ENCODE data around the gene SYT5.
A peak's percentile ranks its signal among the peaks of the same experiment; 100 is the strongest.
"Not testable (repeated sequence)": the region's sequence is repeated elsewhere in the genome, so short reads cannot be mapped to it uniquely, and the experiment has no call there.

The SYT5 gene

DNA sequence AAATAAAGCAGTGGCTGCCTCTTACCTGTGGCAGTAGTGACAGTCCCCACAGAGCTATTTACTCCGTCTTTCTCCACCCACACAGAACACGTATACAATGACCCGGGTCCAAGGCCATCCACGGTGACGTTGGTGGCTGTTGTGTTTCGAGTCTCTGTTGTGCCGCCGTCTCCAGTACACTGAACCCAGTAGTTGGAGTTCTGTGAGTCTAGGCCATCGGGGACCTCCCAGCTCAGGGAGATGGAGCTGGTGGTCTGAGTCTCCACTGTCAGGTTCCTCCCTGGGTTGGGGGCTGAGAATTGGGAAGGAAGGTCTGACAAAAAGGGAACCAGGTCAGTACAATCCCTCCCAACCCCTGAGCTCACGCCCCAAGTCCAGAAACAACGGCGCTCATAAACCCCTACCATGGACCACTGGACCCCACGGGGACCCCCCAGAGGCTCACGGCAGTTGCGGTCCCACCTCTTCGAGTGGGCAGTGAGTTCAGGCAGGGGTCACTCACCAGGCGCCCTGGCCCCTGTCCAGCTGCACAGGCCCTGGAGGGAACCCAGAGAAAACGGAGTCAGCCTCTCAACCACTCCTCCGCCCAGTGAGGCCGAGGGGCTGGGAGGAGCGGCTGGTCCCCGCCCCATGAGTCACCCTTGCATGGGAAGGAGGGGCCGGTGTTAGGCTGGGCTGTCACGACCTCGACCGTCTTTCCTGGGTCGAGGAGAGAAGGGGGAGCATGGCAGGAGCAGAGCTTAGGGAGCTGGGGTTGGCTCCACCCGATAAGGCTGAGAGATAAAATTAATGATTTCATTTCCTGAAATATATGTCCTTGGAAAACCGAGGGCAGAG is 26.8 kb upstream of the SYT5 start:
- peak; percentile 83 for DNase-seq

DNA sequence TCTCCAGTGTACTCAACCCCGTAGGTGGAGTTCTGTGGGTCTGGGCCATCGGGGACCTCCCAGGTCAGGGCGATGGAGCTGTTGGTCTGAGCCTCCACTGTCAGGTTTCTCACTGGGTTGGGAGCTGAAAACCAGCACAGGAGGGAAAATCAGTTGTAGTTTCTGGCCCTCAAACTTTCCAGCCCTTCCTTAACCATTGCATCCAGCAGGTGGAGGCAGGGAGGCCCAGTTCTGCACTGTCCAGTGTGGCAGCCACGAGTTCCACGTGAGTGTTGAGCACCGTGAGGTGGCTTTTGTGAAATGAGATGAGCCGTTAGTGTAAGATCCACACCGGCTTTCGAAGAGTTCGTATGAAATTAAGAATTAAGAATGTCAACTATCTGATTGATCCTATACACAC is 22.1 kb upstream of the SYT5 start:
- DNase-seq: not testable (repeated sequence)

DNA sequence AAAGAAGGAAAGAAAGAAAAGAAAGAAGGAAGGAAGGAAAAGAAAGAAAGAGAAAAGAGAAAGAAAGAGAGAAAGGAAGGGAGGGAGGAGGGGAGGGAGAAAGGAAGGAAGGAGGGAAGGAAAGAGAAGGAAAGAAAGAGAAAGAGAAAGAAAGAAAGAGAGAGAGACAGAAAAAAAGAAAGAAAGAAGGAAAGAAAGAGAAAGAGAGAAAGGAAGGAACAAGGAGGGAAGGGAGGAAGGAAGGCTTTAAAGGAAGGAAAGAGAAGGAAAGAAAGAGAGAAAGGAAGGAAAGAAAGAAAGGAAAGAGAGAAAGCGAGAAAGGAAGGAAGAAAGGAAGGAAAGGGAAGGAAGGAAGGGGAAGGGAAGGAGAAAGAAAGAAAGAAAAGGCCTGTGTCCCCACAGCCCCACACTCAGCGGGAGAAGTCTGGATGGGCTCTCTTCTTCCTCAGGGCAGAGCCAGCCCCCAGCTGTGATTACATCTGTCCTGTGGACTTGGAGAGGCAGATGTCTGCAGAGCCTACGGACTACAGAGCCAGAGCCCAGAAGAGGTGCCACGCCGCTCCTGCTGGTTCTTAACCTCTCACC is 19.6 kb upstream of the SYT5 start:
- DNase-seq: no peak

DNA sequence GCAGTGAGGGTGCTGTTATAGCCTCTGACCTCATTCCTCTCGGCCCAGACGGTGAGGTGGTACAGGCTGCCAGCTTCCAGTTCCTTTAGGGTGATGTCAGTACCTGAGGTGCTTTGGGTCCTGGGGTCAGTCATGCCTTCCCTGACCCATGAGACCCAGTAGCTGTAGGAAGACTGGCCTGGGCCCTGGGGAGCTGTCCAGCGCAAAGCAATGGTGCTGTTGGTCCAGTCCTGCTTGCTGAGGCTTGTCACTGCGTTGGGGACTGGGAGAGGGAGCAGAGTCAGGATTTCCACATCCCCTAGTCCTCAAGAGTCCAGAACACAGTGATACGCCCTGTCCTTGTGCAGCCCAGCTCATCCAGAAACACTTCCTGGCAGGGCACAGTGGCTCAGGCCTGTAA is 18.6 kb upstream of the SYT5 start:
- DNase-seq: no peak

DNA sequence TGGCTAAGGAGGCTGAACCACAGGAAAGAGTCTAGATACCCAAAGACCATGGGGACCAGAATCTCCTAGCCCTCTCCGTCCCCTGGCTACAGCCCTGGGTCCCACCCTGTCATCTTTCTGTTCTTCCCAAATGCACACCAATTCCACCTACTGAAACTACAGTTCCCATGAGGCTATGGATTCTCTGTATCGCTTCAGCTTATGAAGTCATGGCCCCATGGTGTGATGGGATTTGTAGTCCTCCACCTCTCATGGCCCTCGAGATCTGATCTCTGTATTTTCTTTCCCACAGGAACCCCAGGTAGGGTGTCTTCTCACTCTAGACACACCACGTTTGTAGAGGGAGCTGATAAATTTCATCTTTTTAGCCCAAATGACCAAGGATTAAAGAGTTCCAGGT is 17.4 kb upstream of the SYT5 start:
- DNase-seq: no peak

DNA sequence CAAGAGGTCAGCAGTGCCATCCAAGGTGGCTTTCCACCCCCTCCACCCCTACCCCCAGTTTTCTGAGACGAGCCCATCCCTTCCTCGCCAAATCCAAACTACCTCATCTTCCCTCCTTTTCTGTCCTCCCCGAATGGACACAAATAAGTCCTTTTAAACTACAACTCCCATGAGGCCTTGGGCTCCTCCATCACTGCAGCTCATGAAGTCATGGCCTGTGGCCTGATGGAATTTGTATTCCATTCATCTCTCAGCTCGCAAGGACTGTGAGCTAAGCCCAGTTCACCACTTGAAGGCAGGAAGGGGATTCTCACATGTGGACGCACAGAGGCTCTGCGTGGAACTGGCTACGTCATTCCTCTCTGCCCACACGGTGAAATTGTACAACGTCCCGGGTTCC is 16.7 kb upstream of the SYT5 start:
- DNase-seq: no peak

DNA sequence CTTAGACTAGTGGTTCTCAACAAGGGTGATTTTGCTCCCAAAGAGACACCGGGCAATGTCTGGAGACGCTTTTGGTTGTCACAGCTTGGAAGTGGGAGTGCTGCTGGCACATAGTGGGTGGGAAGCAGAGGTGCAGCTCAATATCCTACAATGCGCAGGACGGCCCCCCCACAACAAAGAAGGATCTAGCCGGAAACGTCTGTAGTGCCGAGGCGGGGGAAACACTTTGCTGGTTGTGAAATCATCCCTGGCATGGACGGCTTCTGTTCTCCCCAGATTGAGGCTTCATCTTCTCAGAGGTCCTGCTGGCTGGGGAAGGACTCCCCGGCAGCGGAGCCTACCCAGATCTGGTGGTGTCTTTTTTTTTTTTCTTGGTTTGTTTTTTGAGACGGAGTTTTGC is 13.4 kb upstream of the SYT5 start:
- no peak for DNase-seq

DNA sequence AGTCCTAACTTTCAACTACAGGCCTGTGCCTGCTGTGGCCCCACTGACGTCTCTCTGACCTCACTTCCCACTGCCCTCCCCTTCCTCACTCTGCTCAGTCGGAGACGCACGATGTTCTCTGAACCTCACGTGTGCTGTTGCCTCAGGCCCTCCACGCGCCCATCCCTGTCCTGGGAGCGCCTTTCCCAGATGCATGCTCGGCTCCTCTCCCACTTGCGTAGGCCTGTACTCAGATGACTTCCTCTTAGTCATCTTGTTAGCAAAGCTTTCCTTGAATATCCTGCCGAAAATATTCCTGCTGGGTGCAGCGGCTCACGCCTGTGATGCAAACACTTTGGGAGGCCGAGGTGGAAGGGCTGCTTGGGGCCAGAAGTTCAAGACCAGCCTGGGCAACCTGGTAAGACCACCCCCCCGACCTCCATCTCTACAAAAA is 9.3 kb upstream of the SYT5 start:
- DNase-seq: peak; percentile 83

DNA sequence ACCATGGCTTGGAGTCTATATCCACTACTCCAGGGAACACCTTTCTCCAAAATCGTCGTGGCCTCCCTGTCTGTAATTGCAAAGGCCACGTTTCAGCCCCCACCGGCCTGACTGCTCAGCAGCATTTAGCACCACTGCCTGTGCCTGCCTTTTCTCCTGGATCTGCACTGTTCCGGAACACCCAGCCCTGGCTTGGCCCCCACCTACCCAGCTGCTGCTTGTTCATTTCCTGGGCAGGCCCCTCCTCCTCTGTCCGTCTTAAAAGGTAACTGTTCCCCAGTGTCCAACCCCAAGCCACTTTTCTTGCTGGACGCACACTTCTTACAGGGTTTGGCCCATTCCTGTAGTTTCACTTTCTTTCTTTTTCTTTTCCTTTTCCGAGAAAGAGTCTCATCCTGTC is 8.5 kb upstream of the SYT5 start:
- DNase-seq: no peak

DNA sequence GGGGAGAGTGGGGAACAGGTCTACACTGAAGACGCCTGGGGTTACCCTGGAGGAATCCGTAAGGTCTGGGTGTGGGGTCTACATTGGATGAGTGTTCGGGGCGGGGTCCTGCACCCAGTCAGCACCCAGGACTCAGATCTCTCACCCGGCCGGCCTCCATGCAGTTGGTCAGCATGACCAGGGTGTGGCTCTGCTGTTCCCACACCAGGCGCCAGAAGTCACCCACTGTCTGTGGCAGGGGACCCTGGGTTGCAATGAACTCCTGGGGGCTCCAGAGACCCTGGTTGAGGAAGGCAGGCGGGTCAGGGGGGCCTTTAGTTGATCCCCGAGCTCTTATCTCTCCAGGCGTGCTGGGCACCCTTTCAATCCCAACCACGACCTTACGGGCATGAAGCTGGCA is 6.0 kb upstream of the SYT5 start:
- DNase-seq: no peak

DNA sequence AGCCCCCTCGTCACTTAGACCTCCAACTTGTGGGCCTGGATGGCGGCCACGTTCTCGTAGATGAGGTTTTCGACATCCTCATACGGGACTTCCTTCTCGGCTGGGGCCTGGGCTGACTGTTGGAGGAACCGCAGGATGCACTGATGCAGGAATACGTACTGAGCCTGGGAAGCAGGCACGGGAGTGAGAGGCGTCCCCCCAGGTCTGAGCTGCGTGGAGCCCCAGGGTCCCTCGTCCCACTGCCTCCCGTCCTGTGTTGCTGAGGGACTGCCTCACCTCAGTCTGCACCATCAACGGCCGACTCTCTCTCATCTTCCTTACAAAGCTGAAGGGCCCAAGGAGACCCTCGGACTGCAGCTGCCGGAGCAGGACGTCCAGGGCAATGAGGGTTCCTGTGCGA is 1.7 kb upstream of the SYT5 start:
- DNase-seq: no peak

DNA sequence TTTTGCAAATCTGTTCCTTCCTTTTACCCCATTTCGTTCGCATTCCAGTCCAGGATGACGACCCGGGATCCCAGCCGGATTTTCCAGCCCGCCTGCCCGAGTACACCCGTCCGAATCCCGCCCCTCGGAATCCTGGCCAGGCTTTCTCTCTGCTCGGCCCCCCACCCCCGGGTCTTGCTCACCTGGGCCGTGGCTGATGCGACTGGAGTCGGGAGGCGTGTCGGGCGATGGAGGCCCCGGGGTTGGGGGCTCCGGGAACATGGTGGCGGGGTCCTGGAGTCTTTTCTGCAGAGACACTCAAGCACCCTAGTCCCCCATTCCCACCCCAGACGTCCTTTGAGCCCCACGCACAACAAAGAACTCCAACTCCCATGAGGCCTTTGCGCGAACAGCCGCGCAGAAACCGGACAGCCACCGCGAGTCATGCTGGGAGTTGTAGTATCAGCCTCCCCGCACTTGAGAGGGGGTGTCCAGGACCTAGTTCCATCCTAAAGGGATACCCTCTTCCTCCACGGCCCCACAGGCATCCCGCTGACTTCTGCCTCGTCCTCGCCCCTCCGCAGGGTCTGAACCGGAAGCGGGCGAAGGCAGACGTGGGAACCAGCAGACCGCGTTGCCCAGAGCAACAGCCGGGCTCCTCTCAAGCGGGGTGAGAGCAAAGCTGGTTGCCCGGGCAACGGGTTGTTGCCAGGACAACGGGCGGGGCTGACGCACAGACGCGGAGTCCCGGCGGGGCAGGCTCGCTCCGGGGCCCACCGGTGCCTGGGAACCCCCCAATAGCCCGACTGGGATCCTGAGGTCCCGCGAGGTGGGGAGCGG is 1.1 kb downstream of the SYT5 start:
- peak; percentile 76 for DNase-seq

DNA sequence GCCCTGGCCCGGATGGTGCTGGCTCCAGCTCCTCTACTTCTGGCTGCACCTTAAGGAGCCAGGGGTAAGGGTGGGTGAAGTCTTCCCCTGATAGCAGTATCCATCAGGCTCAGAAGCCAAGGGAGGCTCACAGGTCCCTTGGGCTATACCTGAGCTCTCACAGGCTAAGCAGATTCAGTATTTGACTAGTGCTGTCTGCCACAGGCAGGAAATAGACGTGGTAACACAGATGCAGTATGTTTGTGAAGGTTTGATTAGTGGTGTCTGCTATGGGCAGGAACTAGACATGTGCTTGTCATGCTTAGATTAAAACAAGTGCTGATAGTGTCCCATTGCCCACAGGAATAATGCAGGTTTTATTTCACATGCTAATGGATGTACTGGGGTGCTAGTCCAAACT is 4.0 kb downstream of the SYT5 start:
- no peak for DNase-seq

DNA sequence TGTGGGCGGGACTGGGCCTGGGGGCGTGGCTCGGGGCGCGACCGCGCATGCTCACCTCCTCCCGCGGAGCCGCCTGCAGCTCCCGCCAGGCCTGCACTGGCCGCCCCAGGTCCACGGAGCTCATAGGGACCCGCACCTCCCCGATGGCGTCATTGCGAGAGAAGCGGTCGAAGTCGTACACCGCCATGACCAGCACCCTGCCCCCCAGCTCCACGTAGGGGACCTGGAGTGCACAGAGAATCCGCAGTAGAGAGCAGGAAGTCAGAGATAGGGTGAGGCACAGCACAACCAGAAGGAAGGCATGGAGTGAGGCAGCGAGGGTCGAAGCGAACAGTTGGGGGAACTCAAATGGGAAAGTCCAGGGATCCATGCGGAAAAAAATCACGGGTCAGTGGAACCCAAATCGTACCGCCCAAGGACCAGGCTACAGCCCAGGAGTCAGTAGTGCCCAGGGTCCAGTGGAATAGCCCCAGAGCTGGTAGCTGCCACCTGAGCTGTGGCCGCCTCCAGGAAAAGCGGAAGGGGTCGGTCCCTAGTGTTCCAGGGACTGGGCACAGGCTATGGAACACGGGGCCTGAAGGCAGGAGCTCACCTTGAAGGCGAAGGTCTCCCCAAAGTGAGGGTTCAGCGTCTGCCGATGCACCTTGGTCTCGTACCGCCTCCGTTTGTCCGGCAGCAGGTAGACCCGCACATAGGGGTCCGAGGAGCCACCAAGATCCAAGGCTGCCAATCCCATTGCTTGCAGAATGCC is 4.8 kb downstream of the SYT5 start:
- no peak for DNase-seq

DNA sequence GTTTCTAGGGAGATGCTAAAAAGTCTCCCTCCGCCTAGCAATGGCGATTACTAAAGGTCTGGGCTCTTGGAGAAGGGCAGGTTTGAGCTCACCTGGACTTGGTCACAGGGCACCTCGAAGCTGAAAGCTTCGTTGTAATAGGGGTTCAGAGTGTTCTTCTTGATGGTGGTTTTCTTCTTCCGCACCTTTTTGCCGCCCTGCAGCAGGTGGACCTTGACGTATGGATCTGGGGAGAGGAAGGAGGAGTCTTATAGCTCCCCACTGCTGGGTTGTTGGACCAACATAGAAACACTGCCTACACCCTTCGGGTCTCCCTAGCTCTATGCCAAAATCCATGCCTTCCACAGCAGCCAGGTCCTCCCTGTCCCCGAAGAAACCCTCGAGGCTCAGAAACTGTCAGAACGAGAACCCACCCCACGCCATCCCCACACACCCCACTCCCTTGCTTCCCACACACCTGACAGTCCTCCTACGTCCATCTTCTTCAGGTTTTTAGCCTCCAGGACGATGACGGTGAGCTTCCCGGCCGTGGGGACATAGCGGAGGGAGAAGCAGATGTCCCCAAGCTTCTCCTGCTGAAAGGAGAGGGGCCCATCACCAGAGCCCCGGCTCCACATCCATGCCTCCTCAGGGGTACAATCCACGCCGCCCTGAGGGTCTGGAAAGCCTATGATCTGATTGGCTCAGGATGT is 5.5 kb downstream of the SYT5 start:
- DNase-seq: no peak

DNA sequence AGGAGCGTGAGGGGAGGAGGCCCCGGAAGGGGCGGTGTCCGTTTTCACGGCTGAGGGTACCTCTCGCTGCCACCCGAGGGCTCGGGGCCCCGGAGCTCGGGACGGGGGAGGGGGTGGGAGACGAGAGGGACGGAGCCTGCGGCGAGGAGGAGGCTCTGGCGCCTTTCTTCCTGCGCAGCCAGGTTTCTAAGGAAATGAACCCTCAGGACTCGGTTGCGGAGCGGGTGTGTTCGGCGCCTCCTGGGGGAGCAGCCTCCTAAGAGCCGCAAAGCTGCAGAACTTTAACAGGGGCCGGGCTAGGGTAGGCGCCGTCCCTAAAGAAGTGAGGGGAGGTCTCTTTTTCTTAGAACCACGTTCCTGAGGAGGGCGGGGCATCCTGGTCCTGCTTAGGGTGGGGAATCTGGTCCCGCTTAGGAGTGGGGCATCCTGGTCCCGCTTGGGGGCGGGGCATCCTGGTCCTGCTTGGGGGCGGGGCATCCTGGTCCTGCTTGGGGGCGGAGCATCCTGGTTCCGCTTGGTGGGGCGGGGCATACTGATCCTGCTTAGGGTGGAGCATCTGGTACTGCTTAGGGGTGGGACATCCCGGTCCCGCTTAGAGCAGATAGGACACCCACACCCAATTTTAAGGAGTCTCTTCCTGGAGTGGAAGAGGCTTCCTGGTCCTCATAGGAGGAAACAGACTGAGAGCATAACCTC is 6.2 kb downstream of the SYT5 start:
- DNase-seq: peak; percentile 68

DNA sequence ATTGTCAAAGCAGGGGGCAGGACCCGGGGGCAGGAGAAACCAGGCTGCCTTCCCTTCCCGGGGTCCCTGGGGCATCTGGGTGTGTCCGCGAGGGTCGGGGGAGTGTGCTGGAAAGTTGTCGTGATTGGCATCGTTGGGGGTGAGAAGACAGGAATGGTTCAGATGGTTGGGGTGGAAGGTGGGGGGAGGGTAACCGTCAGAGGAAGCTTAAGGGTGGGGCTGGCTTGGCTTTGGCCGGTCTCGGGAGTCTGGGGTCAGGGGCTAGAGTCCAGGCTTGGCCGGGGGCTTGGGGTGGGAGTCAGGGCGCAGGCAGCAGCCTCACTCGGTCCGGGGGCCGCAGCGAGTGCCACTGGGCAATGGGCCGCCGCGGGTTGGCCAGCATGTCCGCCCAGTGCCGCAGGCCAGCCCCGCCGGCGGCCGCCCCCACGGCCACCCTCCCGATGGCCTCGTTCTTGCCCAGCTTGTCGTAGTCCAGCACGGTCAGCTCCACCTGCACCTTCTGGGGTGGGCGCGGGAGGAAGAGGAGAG is 6.8 kb downstream of the SYT5 start:
- DNase-seq: no peak

DNA sequence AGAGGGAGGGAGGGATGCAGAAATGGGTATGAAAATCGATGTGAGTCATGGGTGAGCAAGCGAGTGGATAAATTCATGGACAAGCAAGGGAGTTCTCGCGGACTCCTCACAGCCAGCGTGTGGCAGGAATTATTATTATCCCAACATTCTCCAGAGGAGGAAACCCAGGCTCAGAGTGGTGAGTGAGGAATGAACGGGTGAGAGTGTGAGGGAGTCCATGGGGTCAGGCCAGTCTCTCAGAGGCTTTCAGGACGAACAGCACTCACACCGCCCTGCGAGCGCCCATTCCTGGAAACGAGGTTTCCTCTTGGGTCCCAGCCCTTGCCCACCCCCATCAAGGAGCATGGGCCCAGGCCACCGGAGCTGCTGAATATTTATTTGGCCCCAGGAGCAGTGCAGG is 7.3 kb downstream of the SYT5 start:
- peak; percentile 67 for DNase-seq

DNA sequence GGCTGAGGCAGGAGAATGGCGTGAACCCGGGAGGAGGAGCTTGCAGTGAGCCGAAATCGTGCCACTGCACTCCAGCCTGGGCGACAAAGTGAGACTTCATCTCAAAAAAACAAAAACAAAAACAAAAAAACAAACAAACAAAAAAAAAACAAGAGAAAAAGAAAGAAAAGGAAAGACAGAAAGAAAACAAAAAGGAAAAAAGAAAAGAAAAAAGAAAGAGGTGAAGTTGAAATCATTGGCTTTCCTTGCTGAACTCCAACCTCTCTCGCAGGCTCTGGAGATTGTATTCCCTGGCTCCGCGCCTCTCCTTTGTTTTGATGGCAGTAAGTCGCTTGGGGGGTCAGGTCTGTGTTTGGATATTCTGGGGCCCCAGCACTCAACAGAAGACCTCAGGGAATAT is 7.8 kb downstream of the SYT5 start:
- DNase-seq: not testable (repeated sequence)

DNA sequence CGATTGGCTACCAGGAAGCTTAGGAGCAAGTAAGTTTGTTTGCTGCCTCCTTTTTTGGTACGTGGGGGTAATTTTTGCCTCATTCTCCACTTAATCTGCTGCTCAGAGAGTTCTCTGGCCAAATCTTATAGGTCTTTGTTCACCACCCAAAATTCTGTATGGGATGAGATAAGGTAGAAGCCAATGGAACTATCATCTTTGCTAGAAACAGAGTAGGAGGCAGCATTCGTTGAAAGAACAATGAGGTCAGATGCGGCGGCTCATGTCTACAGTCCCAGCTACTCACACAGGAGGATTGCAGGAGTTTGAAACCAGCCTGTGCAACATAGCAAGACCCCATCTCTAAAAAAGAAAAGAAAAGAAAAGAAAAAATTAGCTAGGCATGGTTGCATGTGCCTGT is 8.6 kb downstream of the SYT5 start:
- no peak for DNase-seq

DNA sequence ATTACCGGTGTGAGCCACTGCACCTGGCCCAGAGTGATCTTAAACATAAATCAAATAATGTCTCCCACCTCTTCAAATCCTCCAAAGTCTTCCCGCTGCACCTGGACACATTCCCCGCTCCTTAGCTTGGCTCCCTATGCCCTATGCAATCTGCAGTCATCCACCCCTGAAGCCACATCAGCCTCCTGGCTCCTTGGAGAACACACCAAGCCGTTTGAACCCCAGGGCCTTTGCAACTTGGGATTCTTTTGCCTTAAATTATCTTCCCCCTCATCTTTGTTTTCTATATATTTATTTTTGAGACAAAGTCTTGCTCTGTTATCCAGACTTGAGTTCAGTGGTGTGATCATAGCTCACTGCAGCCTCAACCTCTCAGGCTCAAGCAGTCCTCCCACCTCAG is 11.0 kb downstream of the SYT5 start:
- DNase-seq: no peak

Measured in fibroblast of skin of abdomen (primary cell).